Upper lobe of left lung (tissue), 6 donors: Measurements from ENCODE around the gene NEFH. TPM values are rescaled to one million over a fixed set of nuclear protein-coding genes. Genes with fewer than 3 reads are reported as not detected.

Experiments used
- ATAC-seq, 2 donors: fragments of 200-7000 bp; cut with Tn5 transposase; one replicate each; pipeline ENCODE4 v1.9.1; 2022; ENCODE audit warnings: mild to moderate bottlenecking in 2 of 2, moderate library complexity in 2 of 2; ENCODE audit not compliant: low FRiP score in 2 of 2
- DNase-seq, 2 donors: peaks; one replicate each; pipeline ENCODE4 v3.0.0-alpha.2; 2019 to 2020
- H3K27ac ChIP-seq, 4 donors: fragments of 200-600 bp; sonication (generic); one replicate each; pipeline ENCODE4 v1.5.1; 2016 to 2019
- H3K27me3 ChIP-seq, 4 donors: fragments of 200-600 bp; sonication (generic); one replicate each; pipeline ENCODE4 v1.5.1; 2017 to 2019
- H3K36me3 ChIP-seq, 4 donors: fragments of 200-600 bp; sonication (generic); one replicate each; pipeline ENCODE4 v1.5.1; 2016 to 2019
- H3K4me1 ChIP-seq, 4 donors: fragments of 200-600 bp; sonication (generic); one replicate each; pipeline ENCODE4 v1.5.1; 2018 to 2019
- H3K4me3 ChIP-seq, 4 donors: fragments of 200-600 bp; sonication (generic); one replicate each; pipeline ENCODE4 v1.5.1; 2017 to 2019; ENCODE audit warnings: mild to moderate bottlenecking in 2 of 4, moderate library complexity in 1 of 4
- H3K9me3 ChIP-seq, 4 donors: fragments of 200-600 bp; sonication (generic); one replicate each; pipeline ENCODE4 v1.5.1; 2018 to 2019
- EP300 ChIP-seq, 4 donors: sonication (generic); formaldehyde crosslinking; IDR thresholded peaks; one replicate each; pipeline ENCODE4 v1.5.1; 2017; ENCODE audit warnings: antibody characterized with exemption in 4 of 4, control low read depth in 2 of 4
- POLR2A ChIP-seq, 4 donors: fragments of 450-650 bp; IDR thresholded peaks; one replicate each; pipeline ENCODE4 v1.5.1; 2016 to 2017; ENCODE audit warnings: antibody characterized with exemption in 4 of 4, mild to moderate bottlenecking in 2 of 4
- POLR2AphosphoS5 ChIP-seq, 2 donors: sonication (generic); formaldehyde crosslinking; IDR thresholded peaks; one replicate each; pipeline ENCODE4 v1.5.1; 2017; ENCODE audit warnings: antibody characterized with exemption in 2 of 2
- WGBS, 2 donors: methylation state at CpG; one replicate each; pipeline ENCODE4 v1.1.5; 2017 to 2018; 5-methylcytosine and 5-hydroxymethylcytosine counted together
- total RNA-seq, 6 donors: library from RNA; depleted of rRNA in 4 of 6; stranded (reverse); fragments of >200 nt in 4 of 6; gene quantifications; one replicate each; pipeline versions ENCODE4 v1.1.0 to v1.2.1, GENCODE V29; 2016 to 2021
- TF ChIP-seq, protein P1 (sequence below), 6 experiments: fragments of 450-650 bp in 4 of 6; fragments of 200-600 bp in 2 of 6; sonication (generic) in 2 of 6; IDR thresholded peaks; one replicate each; pipeline ENCODE4 v1.5.1; 2016 to 2019; ENCODE audit warnings: antibody characterized with exemption in 6 of 6
- donor health status: DM: no; HTN: no; CAD: no; lungs with moderate emphysema.
- donor health status: DM: no; HTN: yes; CAD: no; lungs with severe emphysema.

The NEFH gene
- total RNA-seq, 6 donors from 2014 or later: 0.26 to 0.94 (median 0.46) TPM; not detected in 3

DNA sequence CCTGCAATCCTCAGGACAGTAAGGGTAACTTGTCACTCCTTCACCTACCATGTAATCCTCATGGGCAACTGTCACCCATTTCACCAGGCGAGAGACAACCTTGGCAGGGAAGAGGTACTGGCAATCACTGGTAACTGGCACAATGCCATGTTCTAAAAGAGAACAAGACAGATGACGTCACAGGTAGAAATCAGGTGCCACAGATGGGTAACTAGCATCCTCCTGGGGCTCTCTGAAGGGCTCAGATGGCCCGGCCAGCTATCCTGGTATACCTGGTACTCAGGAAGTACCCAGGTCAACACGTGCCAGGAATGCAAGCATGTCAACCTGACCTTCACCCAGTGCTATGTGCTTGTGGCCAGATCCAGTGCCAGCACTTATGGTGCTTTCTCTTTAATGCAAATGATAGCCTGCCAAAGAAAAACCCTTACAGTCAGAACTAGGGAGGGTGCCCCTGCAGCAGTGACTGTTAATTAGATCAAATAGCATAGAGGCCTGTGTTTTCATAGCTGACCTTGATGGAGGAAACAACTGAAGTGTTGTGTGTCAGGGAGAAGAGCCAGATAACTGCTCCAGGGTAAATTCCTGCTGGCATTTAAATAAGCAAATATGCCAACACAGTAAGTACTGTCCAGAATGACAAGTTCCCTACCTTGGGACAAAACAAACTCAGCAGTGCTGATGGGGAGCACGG, 37.3 kb downstream of the NEFH start:
- H3K4me3 ChIP-seq: no peak overlapping the region
- H3K27ac ChIP-seq: no peak overlapping the region
- ATAC-seq: no peak
- 72 to 88% methylated on average over 5 of the region's 5 CpGs for WGBS, 2 donors
- TF ChIP-seq POLR2A (IDR thresholded peaks at IDR 0.05) (no peak), EP300 (IDR thresholded peaks at IDR 0.05) (no peak), POLR2AphosphoS5 (IDR thresholded peaks at IDR 0.05) (no peak)
- TF ChIP-seq, protein P1, sequence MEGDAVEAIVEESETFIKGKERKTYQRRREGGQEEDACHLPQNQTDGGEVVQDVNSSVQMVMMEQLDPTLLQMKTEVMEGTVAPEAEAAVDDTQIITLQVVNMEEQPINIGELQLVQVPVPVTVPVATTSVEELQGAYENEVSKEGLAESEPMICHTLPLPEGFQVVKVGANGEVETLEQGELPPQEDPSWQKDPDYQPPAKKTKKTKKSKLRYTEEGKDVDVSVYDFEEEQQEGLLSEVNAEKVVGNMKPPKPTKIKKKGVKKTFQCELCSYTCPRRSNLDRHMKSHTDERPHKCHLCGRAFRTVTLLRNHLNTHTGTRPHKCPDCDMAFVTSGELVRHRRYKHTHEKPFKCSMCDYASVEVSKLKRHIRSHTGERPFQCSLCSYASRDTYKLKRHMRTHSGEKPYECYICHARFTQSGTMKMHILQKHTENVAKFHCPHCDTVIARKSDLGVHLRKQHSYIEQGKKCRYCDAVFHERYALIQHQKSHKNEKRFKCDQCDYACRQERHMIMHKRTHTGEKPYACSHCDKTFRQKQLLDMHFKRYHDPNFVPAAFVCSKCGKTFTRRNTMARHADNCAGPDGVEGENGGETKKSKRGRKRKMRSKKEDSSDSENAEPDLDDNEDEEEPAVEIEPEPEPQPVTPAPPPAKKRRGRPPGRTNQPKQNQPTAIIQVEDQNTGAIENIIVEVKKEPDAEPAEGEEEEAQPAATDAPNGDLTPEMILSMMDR (IDR thresholded peaks at IDR 0.05): no peak
- H3K9me3 ChIP-seq: no peaks in the 10 kb centered on the region
- H3K36me3 ChIP-seq: peaks cover 46 to 99% (median 80%) of the 10 kb centered on the region in 4 donors
- DNase-seq: no peak
- H3K4me1 ChIP-seq: no peaks in the 10 kb centered on the region
- H3K27me3 ChIP-seq: no peaks in the 10 kb centered on the region

- no peaks in the 10 kb centered on the region for H3K4me1 ChIP-seq
- no peaks in the 10 kb centered on the region for H3K27me3 ChIP-seq
- H3K9me3 ChIP-seq: no peaks in the 10 kb centered on the region
- no peak for TF ChIP-seq EP300 (IDR thresholded peaks at IDR 0.05)
- no peak for TF ChIP-seq POLR2AphosphoS5 (IDR thresholded peaks at IDR 0.05)
- TF ChIP-seq, protein P1 (IDR thresholded peaks at IDR 0.05): no peak
- no peak for TF ChIP-seq POLR2A (IDR thresholded peaks at IDR 0.05)
- no peak overlapping the region for H3K4me3 ChIP-seq
- H3K36me3 ChIP-seq: peaks cover 48 to 99% (median 80%) of the 10 kb centered on the region in 4 donors
- 87 to 88% methylated on average over 2 to 5 of the region's 5 CpGs for WGBS, 2 donors
- DNase-seq (no peak), ATAC-seq (peak in 1 of 2 donors; percentile 22)
- no peak overlapping the region for H3K27ac ChIP-seq
Measured at GRCh38 chr22:29518427-29518826, 38.4 kb downstream of the NEFH start.

- no peaks in the 10 kb centered on the region for H3K4me1 ChIP-seq
- peaks cover 57 to 100% (median 87%) of the 10 kb centered on the region in 4 donors for H3K36me3 ChIP-seq
- H3K4me3 ChIP-seq: no peak overlapping the region
- H3K27ac ChIP-seq: no peak overlapping the region
- WGBS, 2 donors: 85 to 100% methylated on average over 1 of the region's 1 CpG
- DNase-seq (no peak), ATAC-seq (no peak)
- H3K27me3 ChIP-seq: no peaks in the 10 kb centered on the region
- H3K9me3 ChIP-seq: no peaks in the 10 kb centered on the region
- TF ChIP-seq, protein P1 (IDR thresholded peaks at IDR 0.05): no peak
- no peak for TF ChIP-seq POLR2AphosphoS5 (IDR thresholded peaks at IDR 0.05)
- TF ChIP-seq POLR2A (IDR thresholded peaks at IDR 0.05): no peak
Measured at GRCh38 chr22:29519996-29520395, 40.0 kb downstream of the NEFH start.

DNA sequence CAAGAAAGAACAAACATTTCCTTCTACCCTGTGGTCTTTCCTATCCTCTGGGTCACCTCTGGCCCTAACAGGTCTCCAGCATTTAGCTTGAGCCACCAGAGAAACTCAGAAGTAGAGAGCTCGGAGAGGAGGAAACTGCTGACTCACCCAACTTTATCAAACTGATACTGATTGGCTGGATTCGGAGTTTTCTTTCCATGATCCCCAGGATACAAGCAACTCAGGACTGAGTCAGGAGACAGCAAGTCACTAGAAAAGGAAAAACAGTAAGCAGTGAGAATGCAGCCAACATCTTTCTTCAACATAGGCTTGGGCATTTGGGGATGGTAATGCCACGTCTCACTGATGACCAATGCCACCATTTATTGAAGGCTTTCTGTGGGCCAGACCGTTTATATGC, 40.8 kb downstream of the NEFH start:
- WGBS, 2 donors: 90% methylated on average over 4 of the region's 4 CpGs
- Histone ChIP-seq H3K4me3 (no peak overlapping the region), H3K9me3 (no peaks in the 10 kb centered on the region), H3K27me3 (no peaks in the 10 kb centered on the region), H3K27ac (no peak overlapping the region), H3K4me1 (no peaks in the 10 kb centered on the region), H3K36me3 (peaks cover 63 to 100% (median 87%) of the 10 kb centered on the region in 4 donors)
- TF ChIP-seq EP300 (IDR thresholded peaks at IDR 0.05) (no peak), POLR2AphosphoS5 (IDR thresholded peaks at IDR 0.05) (no peak), POLR2A (IDR thresholded peaks at IDR 0.05) (no peak)
- TF ChIP-seq, protein P1 (IDR thresholded peaks at IDR 0.05): no peak
- DNase-seq (no peak), ATAC-seq (no peak)

DNA sequence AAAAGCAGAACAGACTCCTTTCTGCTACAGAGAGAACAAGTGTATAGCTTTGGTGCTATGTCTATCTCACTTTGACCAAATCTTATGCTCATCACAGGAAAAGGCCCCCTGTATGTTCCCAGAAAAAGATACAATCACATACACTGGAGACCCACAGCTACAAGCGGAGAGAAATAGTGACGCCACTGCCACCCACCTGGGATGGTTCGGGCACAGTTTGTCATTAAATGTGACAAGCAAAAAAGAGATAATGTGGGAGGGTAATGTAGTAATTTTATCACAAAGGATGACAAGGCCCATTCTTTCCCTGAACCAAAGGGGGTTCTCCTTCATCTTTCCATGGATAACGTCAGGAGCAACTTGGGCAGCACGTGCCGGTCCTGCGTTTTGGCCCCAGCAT, 41.5 kb downstream of the NEFH start:
- no peak for ATAC-seq

More for the DNA sequence above, 41.5 kb downstream of the NEFH start:
- 95 to 97% methylated on average over 7 of the region's 7 CpGs for WGBS, 2 donors
- Histone ChIP-seq H3K36me3 (peaks cover 59 to 100% (median 86%) of the 10 kb centered on the region in 4 donors), H3K4me3 (no peak overlapping the region), H3K4me1 (no peaks in the 10 kb centered on the region), H3K27ac (no peak overlapping the region), H3K9me3 (no peaks in the 10 kb centered on the region), H3K27me3 (no peaks in the 10 kb centered on the region)
- DNase-seq: no peak
- no peak for TF ChIP-seq POLR2AphosphoS5 (IDR thresholded peaks at IDR 0.05)
- TF ChIP-seq POLR2A (IDR thresholded peaks at IDR 0.05): no peak
- TF ChIP-seq EP300 (IDR thresholded peaks at IDR 0.05): no peak
- TF ChIP-seq, protein P1 (IDR thresholded peaks at IDR 0.05): no peak
